HFFc6 (cell line): Measurements from ENCODE around the gene ADGRL3. TPM values are rescaled to one million over a fixed set of nuclear protein-coding genes. Genes with fewer than 3 reads are reported as not detected.

Source experiments
- DNase-seq: peaks from one replicate; pipeline ENCODE4 v3.0.0-alpha.2; 2018
- H3K27ac Mint-ChIP-seq: 2 replicates; pipeline ENCODE4 v1.8.0; 2020; ENCODE audit warnings: mild to moderate bottlenecking, mixed read lengths
- H3K27me3 Mint-ChIP-seq: 2 replicates; pipeline ENCODE4 v1.8.0; 2021; ENCODE audit warnings: mild to moderate bottlenecking, moderate library complexity, mixed read lengths; ENCODE audit not compliant: insufficient read depth
- H3K36me3 Mint-ChIP-seq: 2 replicates; pipeline ENCODE4 v1.8.0; 2021; ENCODE audit warnings: low read depth, mixed read lengths
- H3K4me1 Mint-ChIP-seq: 2 replicates; pipeline ENCODE4 v1.8.0; 2020; ENCODE audit warnings: low read depth, mixed read lengths
- H3K4me3 Mint-ChIP-seq: 2 replicates; pipeline ENCODE4 v1.8.0; 2020; ENCODE audit warnings: mild to moderate bottlenecking, moderate library complexity, mixed read lengths
- H3K9me3 Mint-ChIP-seq: 2 replicates; pipeline ENCODE4 v1.8.0; 2020; ENCODE audit warnings: mild to moderate bottlenecking, mixed read lengths
- CTCF ChIP-seq: fragments of 200-600 bp; sonication (generic); IDR thresholded peaks from 2 replicates; pipeline ENCODE4 v1.5.0; 2021; ENCODE audit warnings: antibody characterized with exemption, mild to moderate bottlenecking
- total RNA-seq, 6 experiments: library from RNA; stranded (reverse); fragmentation: NEBNext Ultra II Directional; extraction: Animal tissue kit (Norgen Biotek cat#: 25700); gene quantifications; 2 replicates in 1 of 6; 3 replicates in 5 of 6; pipeline ENCODE4 v1.2.3, GENCODE V29; 2021

The ADGRL3 gene
- total RNA-seq, 6 experiments from 2014 or later = not detected

DNA sequence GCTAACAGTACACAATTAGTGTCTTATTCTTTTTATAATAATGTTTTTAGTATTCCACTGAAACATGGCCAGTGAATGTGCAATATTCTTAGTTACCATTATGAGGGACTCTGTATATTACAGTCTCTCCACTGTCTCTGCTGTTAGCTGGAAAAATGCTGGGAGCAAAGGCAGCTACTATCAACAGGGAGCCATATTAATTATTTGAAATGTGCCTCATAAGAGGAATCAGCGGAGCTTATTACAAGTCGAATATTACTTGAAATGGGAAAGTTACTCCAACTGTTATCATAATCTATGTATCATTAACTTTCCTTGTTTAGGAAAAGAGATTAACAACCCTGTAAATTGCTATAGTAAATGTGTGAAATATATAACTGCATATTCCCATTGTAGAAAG, 612.0 kb downstream of the ADGRL3 start:
- Mint-ChIP-seq H3K27me3 (no peaks in the 10 kb centered on the region), H3K4me1 (no peaks in the 10 kb centered on the region), H3K4me3 (no peak overlapping the region), H3K9me3 (peaks cover 17% of the 10 kb centered on the region), H3K36me3 (no peaks in the 10 kb centered on the region), H3K27ac (no peak overlapping the region)
- no peak for DNase-seq
- no peak for TF ChIP-seq CTCF

DNA sequence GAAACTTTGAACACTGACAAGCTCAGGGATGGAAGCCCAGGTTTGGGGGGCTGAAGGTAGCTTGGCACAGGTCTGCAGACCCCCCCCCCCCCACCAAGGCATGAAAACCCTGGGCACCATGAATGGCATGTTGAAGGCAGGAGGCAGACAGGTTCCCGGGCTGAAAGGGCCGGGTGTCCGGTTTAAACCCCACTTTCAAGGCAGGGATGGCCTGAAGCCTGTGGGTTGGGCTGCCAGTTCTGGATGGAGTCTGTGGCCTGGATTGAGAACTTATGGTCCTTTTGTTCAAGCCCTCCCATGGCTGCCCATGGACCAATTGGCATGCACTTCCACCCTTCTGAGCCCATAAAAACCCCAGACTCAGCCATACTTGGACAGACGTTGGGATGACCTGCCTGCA, 616.9 kb downstream of the ADGRL3 start:
- Mint-ChIP-seq H3K27me3 (no peaks in the 10 kb centered on the region), H3K27ac (no peak overlapping the region), H3K4me1 (no peaks in the 10 kb centered on the region), H3K4me3 (no peak overlapping the region), H3K36me3 (no peaks in the 10 kb centered on the region), H3K9me3 (peaks cover 26% of the 10 kb centered on the region)
- TF ChIP-seq CTCF = no peak
- no peak for DNase-seq

DNA sequence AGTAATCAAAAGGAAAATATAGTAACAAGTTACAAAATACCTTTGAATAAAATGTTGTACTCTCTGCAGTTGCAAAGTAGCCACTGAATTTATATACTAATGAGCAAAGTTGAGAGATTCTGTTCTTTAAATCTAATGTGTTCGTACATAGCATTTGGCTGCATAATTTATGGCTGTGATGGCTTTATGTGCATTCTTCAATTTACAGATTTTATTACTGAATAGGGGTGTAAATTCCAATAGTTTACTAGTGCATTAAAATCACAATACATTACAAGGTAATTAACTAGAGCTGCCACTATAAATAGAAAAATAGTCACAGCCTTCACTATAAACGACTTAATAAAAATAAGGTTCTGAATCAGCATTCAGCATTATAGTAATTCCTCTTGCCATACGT, 620.0 kb downstream of the ADGRL3 start:
- no peak overlapping the region for H3K4me3 Mint-ChIP-seq
- no peak for TF ChIP-seq CTCF
- no peaks in the 10 kb centered on the region for H3K4me1 Mint-ChIP-seq
- H3K36me3 Mint-ChIP-seq = no peaks in the 10 kb centered on the region
- no peaks in the 10 kb centered on the region for H3K27me3 Mint-ChIP-seq
- no peak overlapping the region for H3K27ac Mint-ChIP-seq
- DNase-seq = no peak
- peaks cover 25% of the 10 kb centered on the region for H3K9me3 Mint-ChIP-seq

GRCh38 chr4:61824454-61824853, 624.3 kb downstream of the ADGRL3 start:
- Mint-ChIP-seq H3K9me3 (peaks cover 15% of the 10 kb centered on the region), H3K27me3 (no peaks in the 10 kb centered on the region), H3K4me3 (no peak overlapping the region), H3K36me3 (no peaks in the 10 kb centered on the region), H3K27ac (no peak overlapping the region), H3K4me1 (no peaks in the 10 kb centered on the region)
- no peak for TF ChIP-seq CTCF
- no peak for DNase-seq

DNA sequence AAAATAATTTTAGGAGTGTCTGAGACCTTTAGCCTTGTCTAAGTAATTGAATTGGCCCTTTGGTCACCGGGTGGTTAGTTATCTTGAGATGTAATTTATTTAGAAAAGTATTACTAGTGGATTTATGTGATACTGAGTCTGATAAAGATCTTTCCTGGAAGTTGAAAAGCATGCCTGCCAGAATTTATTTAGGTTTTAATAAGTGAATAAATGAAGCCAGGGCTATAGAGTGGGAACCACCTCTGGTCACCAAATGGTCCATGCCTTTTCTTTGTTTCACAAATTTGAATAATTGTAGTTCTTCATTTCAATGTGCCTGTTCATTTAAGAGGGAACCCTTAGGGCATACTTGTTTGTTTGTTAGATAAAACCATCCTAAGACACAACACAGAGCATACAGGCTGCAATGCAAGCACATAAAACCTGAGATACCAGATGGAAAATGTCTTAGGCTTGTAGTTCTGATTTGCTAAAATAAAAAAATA, 627.8 kb downstream of the ADGRL3 start:
- Mint-ChIP-seq H3K4me1 (no peaks in the 10 kb centered on the region), H3K4me3 (no peak overlapping the region), H3K27ac (no peak overlapping the region), H3K36me3 (no peaks in the 10 kb centered on the region), H3K27me3 (no peaks in the 10 kb centered on the region; the same call in none of the 2 replicates), H3K9me3 (peaks cover 18% of the 10 kb centered on the region)
- DNase-seq = no peak
- no peak for TF ChIP-seq CTCF

DNA sequence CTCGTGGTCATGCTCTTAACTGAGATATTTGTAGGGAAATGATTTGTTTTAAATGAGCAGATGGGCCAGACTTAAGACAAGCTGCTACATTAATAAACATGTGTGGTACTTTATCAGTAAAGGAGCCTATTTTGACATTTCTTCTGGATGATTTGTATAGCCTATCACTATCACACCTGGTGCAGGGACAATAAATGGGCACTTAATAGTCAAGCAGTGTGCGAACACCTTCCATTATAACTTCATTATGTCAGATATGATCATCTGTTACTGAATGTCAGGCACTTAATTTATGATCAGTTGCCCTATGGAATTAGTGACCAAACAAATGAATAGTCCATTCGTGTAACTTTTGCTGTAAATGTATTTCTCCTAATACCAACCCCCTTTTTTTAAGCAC, 628.8 kb downstream of the ADGRL3 start:
- no peak for DNase-seq
- TF ChIP-seq CTCF = no peak
- Mint-ChIP-seq H3K9me3 (peaks cover 18% of the 10 kb centered on the region), H3K36me3 (no peaks in the 10 kb centered on the region), H3K27me3 (no peaks in the 10 kb centered on the region; the same call in none of the 2 replicates), H3K4me3 (no peak overlapping the region), H3K27ac (no peak overlapping the region), H3K4me1 (no peaks in the 10 kb centered on the region)
